ENCODE results near the gene SLC24A3.

The SLC24A3 gene

GRCh38 chr20:19457611-19458010 lies 245.2 kb downstream of the SLC24A3 start:
- POLR2A ChIA-PET: no interaction called here
- TF ChIP-seq, protein P1, sequence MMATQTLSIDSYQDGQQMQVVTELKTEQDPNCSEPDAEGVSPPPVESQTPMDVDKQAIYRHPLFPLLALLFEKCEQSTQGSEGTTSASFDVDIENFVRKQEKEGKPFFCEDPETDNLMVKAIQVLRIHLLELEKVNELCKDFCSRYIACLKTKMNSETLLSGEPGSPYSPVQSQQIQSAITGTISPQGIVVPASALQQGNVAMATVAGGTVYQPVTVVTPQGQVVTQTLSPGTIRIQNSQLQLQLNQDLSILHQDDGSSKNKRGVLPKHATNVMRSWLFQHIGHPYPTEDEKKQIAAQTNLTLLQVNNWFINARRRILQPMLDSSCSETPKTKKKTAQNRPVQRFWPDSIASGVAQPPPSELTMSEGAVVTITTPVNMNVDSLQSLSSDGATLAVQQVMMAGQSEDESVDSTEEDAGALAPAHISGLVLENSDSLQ (IDR thresholded peaks at IDR 0.05): no peak
- TF ChIP-seq ZNF384 (IDR thresholded peaks at IDR 0.05): no peak
- no peak for TF ChIP-seq ELF4 (IDR thresholded peaks at IDR 0.05)
- no peak for TF ChIP-seq TARDBP (IDR thresholded peaks at IDR 0.05)
- TF ChIP-seq HDGF (IDR thresholded peaks at IDR 0.05; ENCODE audit: borderline replicate concordance): no peak
- no peak for TF ChIP-seq FOXA1 (IDR thresholded peaks at IDR 0.05)
- no peak for DNase-seq (ENCODE audit: extremely low spot score)
- CTCF ChIA-PET: no interaction called here

DNA sequence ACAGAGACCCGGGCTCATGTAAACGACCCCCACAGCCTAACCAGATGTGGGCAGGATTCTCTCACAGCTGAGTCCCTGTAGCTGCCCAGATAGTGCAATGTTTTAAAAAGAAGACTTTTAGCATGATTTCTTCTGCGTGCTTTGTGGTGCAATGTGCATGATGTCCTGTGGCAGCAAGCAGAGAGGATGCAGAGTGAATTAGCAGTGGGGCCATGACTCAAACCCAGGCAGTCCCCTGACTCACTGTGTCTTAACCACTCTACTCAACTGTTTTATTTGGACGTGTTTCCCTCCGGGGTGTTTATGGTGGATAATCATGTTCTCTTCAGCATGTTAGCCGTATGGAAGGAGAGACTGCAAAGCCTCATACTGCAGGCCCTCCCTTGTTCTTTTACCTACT lies 247.9 kb downstream of the SLC24A3 start:
- no peak for DNase-seq (ENCODE audit: extremely low spot score)
- ChIA-PET POLR2A (no interaction called here), CTCF (no interaction called here)
- TF ChIP-seq NFRKB (IDR thresholded peaks at IDR 0.05) (no peak), FOXK2 (IDR thresholded peaks at IDR 0.05) (no peak), TARDBP (IDR thresholded peaks at IDR 0.05) (no peak), ZNF384 (IDR thresholded peaks at IDR 0.05) (no peak), BHLHE40 (IDR thresholded peaks at IDR 0.05; ENCODE audit: borderline replicate concordance) (no peak), SUZ12 (IDR thresholded peaks at IDR 0.05) (no peak), FOXA1 (IDR thresholded peaks at IDR 0.05) (no peak), L3MBTL2 (conservative IDR thresholded peaks at IDR 0.05) (no peak), LEF1 (IDR thresholded peaks at IDR 0.05; ENCODE audit: borderline replicate concordance) (no peak), HDGF (IDR thresholded peaks at IDR 0.05; ENCODE audit: borderline replicate concordance) (no peak), ELF4 (IDR thresholded peaks at IDR 0.05) (no peak), CTBP1 (IDR thresholded peaks at IDR 0.05; ENCODE audit: borderline replicate concordance) (no peak), FOXM1 (IDR thresholded peaks at IDR 0.05; ENCODE audit: borderline replicate concordance) (no peak), SP1 (IDR thresholded peaks at IDR 0.05) (no peak), ARNT (IDR thresholded peaks at IDR 0.05) (no peak)
- TF ChIP-seq, protein P1 (IDR thresholded peaks at IDR 0.05): no peak

DNA sequence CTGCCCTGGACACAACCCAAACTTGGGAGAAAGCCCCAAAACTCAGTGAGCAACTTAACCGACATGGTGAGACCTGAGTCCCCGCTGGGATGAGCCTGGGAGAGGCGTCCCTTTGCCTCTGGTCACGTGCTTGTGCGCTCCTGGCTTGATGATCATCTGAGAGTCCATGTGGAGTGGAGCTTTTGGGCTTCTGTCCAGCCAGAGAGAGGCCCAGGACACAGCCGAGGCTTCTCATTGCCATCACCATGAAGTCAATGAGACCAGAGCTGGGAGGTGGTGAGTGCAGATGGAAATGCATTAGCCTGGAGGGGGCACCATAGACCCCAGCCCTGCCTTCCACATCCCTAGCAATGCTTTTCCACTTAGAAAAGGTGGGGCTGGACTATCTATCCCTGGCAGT lies 250.0 kb downstream of the SLC24A3 start:
- DNase-seq (ENCODE audit: extremely low spot score): no peak
- TF ChIP-seq FOXA1 (IDR thresholded peaks at IDR 0.05): no peak
- TF ChIP-seq CTBP1 (IDR thresholded peaks at IDR 0.05; ENCODE audit: borderline replicate concordance): no peak
- TF ChIP-seq LEF1 (IDR thresholded peaks at IDR 0.05; ENCODE audit: borderline replicate concordance): no peak
- TF ChIP-seq HDGF (IDR thresholded peaks at IDR 0.05; ENCODE audit: borderline replicate concordance): no peak
- TF ChIP-seq ARNT (IDR thresholded peaks at IDR 0.05): no peak
- POLR2A ChIA-PET: no interaction called here
- CTCF ChIA-PET: no interaction called here

GRCh38 chr20:19463597-19463996 lies 251.2 kb downstream of the SLC24A3 start:
- DNase-seq (ENCODE audit: extremely low spot score): no peak
- no peak for TF ChIP-seq FOXA1 (IDR thresholded peaks at IDR 0.05)
- TF ChIP-seq ZNF384 (IDR thresholded peaks at IDR 0.05): no peak
- TF ChIP-seq LEF1 (IDR thresholded peaks at IDR 0.05; ENCODE audit: borderline replicate concordance): no peak
- TF ChIP-seq, protein P1 (IDR thresholded peaks at IDR 0.05): no peak
- no peak for TF ChIP-seq CTBP1 (IDR thresholded peaks at IDR 0.05; ENCODE audit: borderline replicate concordance)
- no peak for TF ChIP-seq ELF4 (IDR thresholded peaks at IDR 0.05)
- TF ChIP-seq ARNT (IDR thresholded peaks at IDR 0.05): no peak
- TF ChIP-seq SP1 (IDR thresholded peaks at IDR 0.05): no peak
- TF ChIP-seq HDGF (IDR thresholded peaks at IDR 0.05; ENCODE audit: borderline replicate concordance): no peak
- TF ChIP-seq L3MBTL2 (conservative IDR thresholded peaks at IDR 0.05): no peak
- no peak for TF ChIP-seq TARDBP (IDR thresholded peaks at IDR 0.05)
- no peak for TF ChIP-seq FOXK2 (IDR thresholded peaks at IDR 0.05)
- no peak for TF ChIP-seq FOXM1 (IDR thresholded peaks at IDR 0.05; ENCODE audit: borderline replicate concordance)
- TF ChIP-seq BHLHE40 (IDR thresholded peaks at IDR 0.05; ENCODE audit: borderline replicate concordance): no peak
- TF ChIP-seq SUZ12 (IDR thresholded peaks at IDR 0.05): no peak
- TF ChIP-seq NFRKB (IDR thresholded peaks at IDR 0.05): no peak
- ChIA-PET CTCF (no interaction called here), POLR2A (no interaction called here)

DNA sequence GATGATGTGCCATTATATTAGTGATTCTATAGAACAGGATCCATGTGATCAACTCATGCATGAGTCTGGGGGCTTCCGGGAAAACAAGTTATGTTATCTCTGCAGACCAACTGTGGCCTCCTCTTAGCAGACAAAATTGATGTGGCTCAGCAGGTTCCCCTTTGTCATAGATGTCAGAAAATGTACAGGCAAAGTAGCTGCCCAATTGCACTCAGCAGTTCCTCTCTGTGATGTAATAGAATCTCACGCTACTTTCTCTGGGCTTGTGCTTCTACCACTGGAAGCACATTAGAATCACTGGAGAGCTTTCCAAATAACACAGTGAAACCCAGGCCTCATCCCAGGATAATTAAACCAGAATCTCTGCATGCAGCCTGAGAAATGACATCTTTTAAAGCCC lies 253.1 kb downstream of the SLC24A3 start:
- DNase-seq (ENCODE audit: extremely low spot score): no peak
- CTCF ChIA-PET: no interaction called here
- POLR2A ChIA-PET: no interaction called here
- TF ChIP-seq, protein P1 (IDR thresholded peaks at IDR 0.05): no peak
- TF ChIP-seq FOXM1 (IDR thresholded peaks at IDR 0.05; ENCODE audit: borderline replicate concordance) (no peak), FOXK2 (IDR thresholded peaks at IDR 0.05) (no peak), SP1 (IDR thresholded peaks at IDR 0.05) (no peak), ZNF384 (IDR thresholded peaks at IDR 0.05) (no peak), ARNT (IDR thresholded peaks at IDR 0.05) (no peak), BHLHE40 (IDR thresholded peaks at IDR 0.05; ENCODE audit: borderline replicate concordance) (no peak), LEF1 (IDR thresholded peaks at IDR 0.05; ENCODE audit: borderline replicate concordance) (no peak), HDGF (IDR thresholded peaks at IDR 0.05; ENCODE audit: borderline replicate concordance) (no peak), TARDBP (IDR thresholded peaks at IDR 0.05) (no peak), FOXA1 (IDR thresholded peaks at IDR 0.05) (no peak), SUZ12 (IDR thresholded peaks at IDR 0.05) (no peak), NFRKB (IDR thresholded peaks at IDR 0.05) (no peak)

DNA sequence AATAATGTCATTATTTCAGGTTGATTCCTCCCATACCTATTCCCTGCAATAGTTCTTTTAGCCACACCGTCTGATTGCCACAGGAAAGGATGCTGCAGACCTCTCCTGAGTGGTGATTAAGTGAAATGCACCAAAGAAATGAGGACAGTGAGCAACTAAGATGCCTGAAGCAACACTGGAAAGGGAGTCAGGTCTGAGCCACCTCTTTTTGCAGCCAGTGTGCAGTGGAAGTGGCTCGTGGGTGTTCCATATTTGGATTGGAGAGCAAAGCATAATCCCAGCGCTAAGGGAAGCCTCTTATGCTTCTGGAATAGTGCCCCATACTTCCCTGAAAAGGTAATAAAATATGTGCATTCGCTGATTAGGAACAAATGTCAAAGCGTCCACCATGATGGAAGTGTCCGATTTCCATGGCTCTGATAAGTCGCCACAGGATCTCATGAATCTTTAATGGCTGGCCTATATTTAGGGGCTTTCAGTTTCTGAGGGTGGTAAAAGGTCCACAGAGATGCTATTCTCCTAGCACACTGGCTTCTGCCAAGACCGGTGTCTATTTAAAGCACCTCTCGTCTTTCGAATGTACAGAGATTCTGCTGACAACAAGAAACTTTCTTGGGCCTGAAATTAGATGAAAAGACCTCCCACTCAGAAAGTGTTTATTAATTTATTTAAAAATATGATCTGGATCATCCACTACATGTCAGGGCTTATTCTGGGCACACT lies 253.9 kb downstream of the SLC24A3 start:
- no peak for DNase-seq (ENCODE audit: extremely low spot score)
- CTCF ChIA-PET: no interaction called here
- TF ChIP-seq CTBP1 (IDR thresholded peaks at IDR 0.05; ENCODE audit: borderline replicate concordance): no peak
- no peak for TF ChIP-seq ELF4 (IDR thresholded peaks at IDR 0.05)
- TF ChIP-seq FOXK2 (IDR thresholded peaks at IDR 0.05): no peak
- TF ChIP-seq FOXA1 (IDR thresholded peaks at IDR 0.05): no peak
- TF ChIP-seq SP1 (IDR thresholded peaks at IDR 0.05): no peak
- TF ChIP-seq HDGF (IDR thresholded peaks at IDR 0.05; ENCODE audit: borderline replicate concordance): no peak
- no peak for TF ChIP-seq LEF1 (IDR thresholded peaks at IDR 0.05; ENCODE audit: borderline replicate concordance)
- TF ChIP-seq SUZ12 (IDR thresholded peaks at IDR 0.05): no peak
- no peak for TF ChIP-seq ZNF384 (IDR thresholded peaks at IDR 0.05)
- TF ChIP-seq L3MBTL2 (conservative IDR thresholded peaks at IDR 0.05): no peak
- no peak for TF ChIP-seq ARNT (IDR thresholded peaks at IDR 0.05)
- no peak for TF ChIP-seq NFRKB (IDR thresholded peaks at IDR 0.05)
- no peak for TF ChIP-seq FOXM1 (IDR thresholded peaks at IDR 0.05; ENCODE audit: borderline replicate concordance)
- TF ChIP-seq BHLHE40 (IDR thresholded peaks at IDR 0.05; ENCODE audit: borderline replicate concordance): no peak
- TF ChIP-seq, protein P1 (IDR thresholded peaks at IDR 0.05): no peak
- POLR2A ChIA-PET: no interaction called here
